Ishikawa (cell line): ENCODE measurements around the gene NAGLU.
A peak's percentile ranks its signal among the peaks of the same experiment; 100 is the strongest.

Source experiments
- CEBPB ChIP-seq: IDR thresholded peaks from 2 replicates; pipeline ENCODE4 v1.6.1; 2012
- CREB1 ChIP-seq: IDR thresholded peaks from 2 replicates; pipeline ENCODE4 v1.6.1; 2012; ENCODE audit warnings: low read depth
- EGR1 ChIP-seq: IDR thresholded peaks from 2 replicates; pipeline ENCODE4 v1.6.1; 2012
- EP300 ChIP-seq: IDR thresholded peaks from 2 replicates; pipeline ENCODE4 v1.6.1; 2012; ENCODE audit warnings: borderline replicate concordance
- FOXM1 ChIP-seq: IDR thresholded peaks from 2 replicates; pipeline ENCODE4 v1.6.1; 2012; ENCODE audit warnings: low read depth, borderline replicate concordance
- MAX ChIP-seq: IDR thresholded peaks from 2 replicates; pipeline ENCODE4 v1.6.1; 2012
- NFIC ChIP-seq: IDR thresholded peaks from 2 replicates; pipeline ENCODE4 v1.6.1; 2012
- RAD21 ChIP-seq: IDR thresholded peaks from 2 replicates; pipeline ENCODE4 v1.6.1; 2012; ENCODE audit warnings: low read depth
- REST ChIP-seq: IDR thresholded peaks from 2 replicates; pipeline ENCODE4 v1.6.1; 2012; ENCODE audit warnings: low read depth, mild to moderate bottlenecking
- TAF1 ChIP-seq: IDR thresholded peaks from 2 replicates; pipeline ENCODE4 v1.6.1; 2012; ENCODE audit warnings: low read depth, mild to moderate bottlenecking
- TCF12 ChIP-seq: IDR thresholded peaks from 2 replicates; pipeline ENCODE4 v1.6.1; 2012; ENCODE audit warnings: low read depth
- TEAD4 ChIP-seq: IDR thresholded peaks from 2 replicates; pipeline ENCODE4 v1.6.1; 2012
- YY1 ChIP-seq: IDR thresholded peaks from 2 replicates; pipeline ENCODE4 v1.6.1; 2012; ENCODE audit warnings: low read depth
- ZBTB7A ChIP-seq: IDR thresholded peaks from 2 replicates; pipeline ENCODE4 v1.6.1; 2012; ENCODE audit warnings: low read depth
- TF ChIP-seq, protein P1 (sequence below): IDR thresholded peaks from 2 replicates; pipeline ENCODE4 v1.6.1; 2012

Gene NAGLU

GRCh38 chr17:42574463-42574862, 38.4 kb downstream of the NAGLU start:
- TF ChIP-seq REST (no peak), YY1 (no peak), RAD21 (no peak), TEAD4 (no peak), FOXM1 (no peak), CEBPB (no peak), TAF1 (no peak), CREB1 (no peak)

DNA sequence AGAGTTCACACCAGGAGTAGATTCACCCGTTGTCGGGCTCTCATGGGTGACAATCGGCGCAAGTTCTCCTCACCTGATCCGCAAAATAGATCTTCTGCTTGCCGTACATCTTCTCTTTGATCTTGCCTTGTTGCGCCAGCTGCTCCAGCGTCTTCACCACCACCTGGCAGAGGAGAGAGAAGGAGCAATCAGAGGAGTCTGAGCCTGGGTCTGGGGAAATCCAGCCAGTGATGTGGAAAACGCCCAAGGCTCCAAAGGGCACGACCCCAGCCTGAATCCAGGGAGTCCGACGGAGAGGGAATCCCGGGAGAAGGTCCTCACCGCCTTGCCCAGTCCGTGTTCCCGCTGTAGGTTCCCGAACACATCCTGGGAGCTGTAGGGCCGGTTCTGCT, 41.1 kb downstream of the NAGLU start:
- TF ChIP-seq NFIC: no peak

- no peak for TF ChIP-seq REST
- peak; percentile 72; the same call in 1 of the 2 replicates for TF ChIP-seq YY1
- TF ChIP-seq RAD21: peak; percentile 5; the same call in 1 of the 2 replicates
- TF ChIP-seq CREB1: no peak
- TF ChIP-seq TAF1: peak; percentile 82
- TF ChIP-seq EGR1: peak; percentile 7; the same call in 1 of the 2 replicates
- TF ChIP-seq CEBPB: no peak
- TF ChIP-seq MAX: peak; percentile 83
Measured at GRCh38 chr17:42577532-42578281, 41.7 kb downstream of the NAGLU start, which contains the start of gene PSMC3IP. Gene PSMC3IP, minus strand, starts transcription at chr17:42577729. Its CDS starts 43 bp downstream, at chr17:42577686.

DNA sequence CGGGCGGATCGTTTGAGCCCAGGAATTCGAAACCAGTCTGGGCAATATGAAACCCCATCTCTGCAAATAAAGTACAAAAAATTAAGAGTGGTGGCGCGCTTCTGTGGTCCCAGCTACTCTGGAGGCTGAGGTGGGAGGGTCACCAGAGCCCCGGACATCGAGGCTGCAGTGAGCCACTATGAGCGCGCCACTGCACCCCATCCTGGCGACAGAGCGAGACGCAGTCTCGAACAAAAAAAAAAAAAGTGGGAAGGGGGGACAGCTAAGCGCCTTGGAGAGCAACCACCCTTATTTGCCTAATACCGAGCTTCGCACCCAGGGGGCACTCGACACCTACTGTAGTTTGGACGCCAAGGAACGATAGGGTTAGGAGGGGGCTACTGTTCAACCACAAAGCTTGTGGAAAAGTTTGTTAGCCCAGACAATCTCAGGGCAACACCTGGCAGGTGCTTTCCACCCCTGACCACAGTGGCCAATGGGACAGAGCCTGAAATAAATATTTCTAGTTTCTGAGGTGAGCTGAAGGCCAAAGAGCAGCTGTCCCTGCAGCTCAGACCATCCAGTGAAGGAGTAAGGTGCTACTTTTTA, 42.3 kb downstream of the NAGLU start:
- TF ChIP-seq REST (no peak), RAD21 (peak; percentile 74), ZBTB7A (no peak)

- TF ChIP-seq TEAD4 (no peak), FOXM1 (no peak), RAD21 (no peak), EP300 (no peak), REST (no peak), EGR1 (no peak), CEBPB (no peak), ZBTB7A (no peak), NFIC (no peak), MAX (no peak), TCF12 (no peak)
- TF ChIP-seq, protein P1, sequence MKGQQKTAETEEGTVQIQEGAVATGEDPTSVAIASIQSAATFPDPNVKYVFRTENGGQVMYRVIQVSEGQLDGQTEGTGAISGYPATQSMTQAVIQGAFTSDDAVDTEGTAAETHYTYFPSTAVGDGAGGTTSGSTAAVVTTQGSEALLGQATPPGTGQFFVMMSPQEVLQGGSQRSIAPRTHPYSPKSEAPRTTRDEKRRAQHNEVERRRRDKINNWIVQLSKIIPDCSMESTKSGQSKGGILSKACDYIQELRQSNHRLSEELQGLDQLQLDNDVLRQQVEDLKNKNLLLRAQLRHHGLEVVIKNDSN: no peak
Measured at GRCh38 chr17:42579794-42580551, 43.9 kb downstream of the NAGLU start.
